Rectal smooth muscle tissue (tissue), 1 donor: ENCODE results near the gene SRSF3.
A peak's percentile ranks its signal among the peaks of the same experiment; 100 is the strongest.
"Not testable (repeated sequence)": the region's sequence is repeated elsewhere in the genome, so short reads cannot be mapped to it uniquely, and the experiment has no call there.

Experiments used
- H3K27ac ChIP-seq: one replicate; pipeline ENCODE4 v1.7.0; 2013; ENCODE audit warnings: low read depth, low read length, inconsistent platforms
- H3K27me3 ChIP-seq: one replicate; pipeline ENCODE4 v1.7.0; 2013; ENCODE audit warnings: low read length; ENCODE audit not compliant: control insufficient read depth, insufficient read depth
- H3K36me3 ChIP-seq: one replicate; pipeline ENCODE4 v1.7.0; 2013; ENCODE audit warnings: low read length; ENCODE audit not compliant: control insufficient read depth, insufficient read depth
- H3K4me1 ChIP-seq: one replicate; pipeline ENCODE4 v1.7.0; 2013; ENCODE audit warnings: low read length; ENCODE audit not compliant: control insufficient read depth, insufficient read depth
- H3K4me3 ChIP-seq: one replicate; pipeline ENCODE4 v1.7.0; 2013; ENCODE audit warnings: low read length
- H3K9ac ChIP-seq: one replicate; pipeline ENCODE4 v1.7.0; 2013; ENCODE audit warnings: low read length

SRSF3 gene

DNA sequence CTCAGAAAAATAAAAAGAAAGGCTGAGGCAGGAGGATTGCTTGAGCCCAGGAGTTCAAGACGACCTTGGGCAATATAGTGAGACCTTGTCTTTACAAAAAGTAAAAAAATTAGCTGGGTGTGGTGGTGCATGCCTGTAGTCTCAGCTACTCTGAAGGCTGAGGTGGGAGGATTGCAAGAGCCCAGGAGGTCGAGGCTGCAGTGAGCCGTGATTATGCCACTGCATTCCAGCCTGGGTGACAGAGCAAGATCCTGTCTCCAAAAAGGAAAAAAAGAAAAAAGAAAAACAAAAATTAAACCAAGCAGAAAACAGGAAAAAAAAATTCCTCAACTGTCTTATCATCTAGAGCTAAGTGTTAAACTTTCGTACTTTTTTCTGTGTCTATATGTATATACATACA, 12.4 kb upstream of the SRSF3 start:
- H3K4me3 ChIP-seq = no peak overlapping the region
- no peaks in the 10 kb centered on the region for H3K36me3 ChIP-seq
- no peak overlapping the region for H3K9ac ChIP-seq
- no peak overlapping the region for H3K27ac ChIP-seq
- peaks cover 10% of the 10 kb centered on the region for H3K4me1 ChIP-seq
- no peaks in the 10 kb centered on the region for H3K27me3 ChIP-seq

DNA sequence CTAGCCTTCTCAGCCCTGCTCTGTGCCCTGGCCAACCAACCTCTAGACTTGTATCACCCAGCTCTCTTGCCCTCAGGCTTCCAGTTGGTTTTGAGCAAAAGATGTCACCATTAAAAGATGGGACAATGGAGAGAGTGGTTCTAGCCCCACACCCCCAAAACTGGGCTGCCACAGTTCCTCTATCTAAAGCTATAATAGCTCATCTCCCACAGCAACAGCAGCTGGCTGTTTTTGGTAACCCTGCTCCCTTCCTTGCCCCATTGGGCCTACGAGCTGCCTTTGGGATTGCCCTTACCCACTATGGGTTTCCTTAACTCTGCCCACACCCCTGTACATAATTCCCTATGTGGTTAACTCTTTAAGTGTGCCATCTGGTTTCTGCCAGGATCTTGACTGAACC, 7.6 kb upstream of the SRSF3 start:
- Histone ChIP-seq H3K36me3 (no peaks in the 10 kb centered on the region), H3K27me3 (no peaks in the 10 kb centered on the region), H3K9ac (no peak overlapping the region), H3K4me3 (no peak overlapping the region), H3K4me1 (no peaks in the 10 kb centered on the region), H3K27ac (no peak overlapping the region)

DNA sequence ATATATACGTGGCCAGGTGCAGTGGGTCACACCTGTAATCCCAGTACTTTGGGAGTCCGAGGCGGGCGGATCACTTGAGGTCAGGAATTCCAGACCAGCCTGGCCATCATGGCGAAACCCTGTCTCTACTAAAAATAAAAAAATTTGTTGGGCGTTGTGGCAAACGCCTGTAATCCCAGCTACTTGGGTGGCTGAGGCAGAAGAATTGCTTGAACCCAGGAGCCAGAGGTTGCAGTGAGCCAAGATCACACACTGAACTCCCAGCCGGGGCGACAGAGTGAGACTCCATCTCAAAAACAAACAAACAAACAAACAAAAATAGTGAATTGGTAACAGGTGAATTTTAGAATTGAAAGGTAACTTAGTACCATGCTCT, 5.1 kb upstream of the SRSF3 start:
- not testable (repeated sequence) for H3K9ac ChIP-seq, H3K4me3 ChIP-seq, H3K27me3 ChIP-seq, H3K36me3 ChIP-seq, H3K27ac ChIP-seq, H3K4me1 ChIP-seq

DNA sequence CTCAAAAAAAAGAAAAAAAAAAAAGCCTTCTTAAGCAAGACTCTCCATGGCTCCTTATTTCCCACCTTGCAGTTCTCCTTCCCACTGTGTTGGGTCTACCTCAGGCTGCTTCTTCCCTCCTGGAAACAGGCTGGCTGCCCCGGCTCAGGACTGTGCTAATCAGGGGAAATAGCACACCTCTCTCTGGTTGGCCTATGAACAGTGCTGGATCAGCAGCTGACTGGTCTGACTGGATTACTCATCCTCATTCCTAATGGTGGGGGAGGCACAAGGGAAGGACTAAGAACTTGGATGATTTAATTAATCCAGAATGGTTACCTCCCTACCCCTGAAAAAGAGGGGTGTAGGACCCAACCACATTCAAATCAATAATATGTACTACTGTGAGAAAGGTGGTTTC, 3.9 kb upstream of the SRSF3 start:
- H3K27me3 ChIP-seq = no peaks in the 10 kb centered on the region
- no peaks in the 10 kb centered on the region for H3K36me3 ChIP-seq
- no peak overlapping the region for H3K27ac ChIP-seq
- no peak overlapping the region for H3K4me3 ChIP-seq
- no peak overlapping the region for H3K9ac ChIP-seq
- H3K4me1 ChIP-seq = peaks cover 5% of the 10 kb centered on the region

DNA sequence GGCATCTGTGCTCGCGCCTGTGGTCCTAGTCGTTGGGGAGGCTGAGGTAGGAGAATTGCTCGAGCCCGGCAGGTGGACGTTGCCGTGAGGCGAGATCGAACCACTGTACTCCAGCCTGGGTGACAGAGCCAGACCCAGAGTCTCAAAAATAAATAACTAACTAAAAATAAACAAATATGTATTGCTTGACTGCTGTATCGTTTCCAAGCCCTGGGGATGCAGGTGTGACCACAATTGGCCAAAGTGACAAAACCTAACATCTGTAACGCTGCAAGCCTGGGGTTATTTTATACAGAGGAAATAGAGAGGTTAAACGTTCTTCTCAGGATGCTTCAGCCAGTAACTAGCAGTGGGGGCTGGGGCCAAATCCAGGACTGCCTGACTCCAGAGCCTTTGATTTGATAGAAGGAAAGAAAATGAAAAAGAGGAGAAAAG, 1.9 kb upstream of the SRSF3 start:
- H3K36me3 ChIP-seq = peaks cover 10% of the 10 kb centered on the region
- H3K9ac ChIP-seq = no peak overlapping the region
- H3K4me1 ChIP-seq = peaks cover 9% of the 10 kb centered on the region
- H3K27me3 ChIP-seq = no peaks in the 10 kb centered on the region
- no peak overlapping the region for H3K4me3 ChIP-seq
- H3K27ac ChIP-seq = no peak overlapping the region

DNA sequence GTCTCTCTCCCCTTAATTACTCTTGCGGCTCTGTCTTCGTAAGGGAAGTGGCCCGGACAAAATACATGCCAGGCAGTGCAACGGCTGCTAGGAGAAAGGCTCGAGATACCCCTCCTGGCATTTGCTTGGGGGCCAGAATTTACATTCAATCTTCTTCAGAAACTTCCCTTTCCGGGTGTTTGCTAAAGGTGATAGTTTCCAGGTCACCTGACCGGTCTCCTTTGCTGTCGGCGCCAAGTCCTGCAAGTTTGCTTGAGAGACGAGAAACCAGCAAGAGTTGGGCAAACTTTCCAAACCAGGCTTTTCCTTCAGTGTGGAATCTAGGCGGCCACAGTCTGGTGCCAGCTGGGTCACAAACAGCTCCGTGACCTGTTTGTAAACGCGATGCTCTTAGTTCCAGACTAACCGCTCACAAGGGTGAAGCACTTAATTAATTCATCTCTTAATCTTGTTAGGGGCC, 563 bp upstream of the SRSF3 start:
- Histone ChIP-seq H3K36me3 (peaks cover 21% of the 10 kb centered on the region), H3K27ac (peak overlapping the region; percentile 99), H3K9ac (peak overlapping the region; percentile 93), H3K4me1 (peaks cover 21% of the 10 kb centered on the region), H3K27me3 (no peaks in the 10 kb centered on the region), H3K4me3 (peak overlapping the region; percentile 78)

DNA sequence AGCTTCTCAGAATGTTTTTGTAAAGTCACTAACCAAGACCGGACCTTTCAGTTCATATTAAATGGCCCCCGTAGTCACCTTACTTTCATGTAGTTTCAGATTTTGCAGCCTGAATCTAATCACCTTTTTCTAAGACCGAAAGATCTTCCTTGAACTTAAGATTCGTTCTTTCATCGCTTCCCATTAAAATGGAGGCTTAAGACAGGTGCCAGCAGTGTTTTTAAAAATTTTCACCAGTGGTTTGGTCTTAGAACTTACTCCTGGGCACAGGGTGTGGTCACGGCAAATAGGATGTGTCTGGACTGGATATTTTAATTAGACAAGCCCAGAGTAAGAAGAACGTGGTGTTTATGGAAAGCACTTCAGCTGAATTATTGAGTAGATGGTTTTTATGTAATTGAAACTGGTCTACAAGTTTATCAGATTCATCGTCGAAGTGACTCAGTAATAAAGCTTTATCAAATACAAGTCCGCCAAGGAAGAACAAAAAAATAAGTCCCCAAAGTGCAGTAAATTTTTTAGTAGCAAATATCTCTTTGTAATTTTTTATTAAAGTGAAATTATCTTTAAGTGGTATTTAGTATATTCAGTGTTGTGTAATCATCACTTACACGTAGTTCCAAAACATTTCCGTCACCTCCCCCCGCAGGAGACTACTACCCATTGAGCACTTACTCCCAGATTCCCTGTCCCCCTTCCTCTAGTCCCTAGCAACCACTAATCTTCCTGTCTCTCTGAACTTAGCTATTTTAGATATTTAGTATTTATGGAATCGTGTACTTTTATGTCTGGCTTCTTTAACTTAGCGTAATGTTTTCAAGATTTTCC, 868 bp downstream of the SRSF3 start:
- peaks cover 34% of the 10 kb centered on the region for H3K36me3 ChIP-seq
- peak overlapping the region; percentile 94 for H3K4me3 ChIP-seq
- H3K4me1 ChIP-seq = peaks cover 33% of the 10 kb centered on the region
- no peaks in the 10 kb centered on the region for H3K27me3 ChIP-seq
- peak overlapping the region; percentile 99 for H3K27ac ChIP-seq
- H3K9ac ChIP-seq = peak overlapping the region; percentile 97

DNA sequence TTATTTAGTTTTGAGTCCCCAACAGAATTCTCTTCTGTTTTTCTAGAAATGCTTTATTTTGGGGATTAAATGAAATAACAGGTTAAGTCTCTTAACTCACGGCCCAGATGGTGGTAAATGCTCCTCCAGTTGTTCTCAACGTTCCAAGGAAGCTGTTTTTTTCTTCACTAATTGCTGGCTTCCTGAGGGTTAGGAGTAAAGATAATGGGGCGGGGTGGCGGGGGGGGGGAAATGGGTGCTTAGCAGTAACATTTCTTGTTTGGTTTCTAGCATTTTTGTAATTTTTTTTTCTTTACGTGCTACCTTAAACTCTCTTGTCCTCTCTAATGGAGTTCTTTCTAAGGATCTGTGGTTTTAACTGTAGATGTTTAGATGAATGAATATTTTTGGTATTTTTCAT, 2.2 kb downstream of the SRSF3 start:
- Histone ChIP-seq H3K4me1 (peaks cover 37% of the 10 kb centered on the region), H3K27ac (peak overlapping the region; percentile 99), H3K4me3 (peak overlapping the region; percentile 94), H3K36me3 (peaks cover 46% of the 10 kb centered on the region), H3K27me3 (no peaks in the 10 kb centered on the region), H3K9ac (no peak overlapping the region)

DNA sequence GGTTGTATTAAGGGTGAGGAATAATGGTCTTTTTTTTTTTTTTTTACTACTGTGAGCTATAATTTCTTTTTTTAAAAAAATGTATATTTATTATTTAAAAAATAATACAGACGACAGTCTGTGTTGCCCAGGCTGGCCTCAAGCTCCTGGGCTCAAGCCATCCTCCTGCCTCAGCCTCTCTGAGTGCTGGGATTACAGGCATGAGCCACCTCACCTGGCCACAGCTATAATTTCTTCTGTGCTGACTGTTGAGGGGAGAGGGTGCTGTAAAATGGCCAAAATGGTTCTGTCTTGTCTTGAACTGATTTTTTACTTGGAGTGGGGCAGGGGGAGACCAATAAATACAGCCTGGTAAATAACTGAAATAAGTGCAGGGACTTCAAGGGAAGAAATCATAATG, 3.6 kb downstream of the SRSF3 start:
- Histone ChIP-seq H3K9ac (no peak overlapping the region), H3K4me1 (peaks cover 38% of the 10 kb centered on the region), H3K27ac (peak overlapping the region; percentile 15), H3K27me3 (no peaks in the 10 kb centered on the region), H3K4me3 (peak overlapping the region; percentile 49), H3K36me3 (peaks cover 47% of the 10 kb centered on the region)

DNA sequence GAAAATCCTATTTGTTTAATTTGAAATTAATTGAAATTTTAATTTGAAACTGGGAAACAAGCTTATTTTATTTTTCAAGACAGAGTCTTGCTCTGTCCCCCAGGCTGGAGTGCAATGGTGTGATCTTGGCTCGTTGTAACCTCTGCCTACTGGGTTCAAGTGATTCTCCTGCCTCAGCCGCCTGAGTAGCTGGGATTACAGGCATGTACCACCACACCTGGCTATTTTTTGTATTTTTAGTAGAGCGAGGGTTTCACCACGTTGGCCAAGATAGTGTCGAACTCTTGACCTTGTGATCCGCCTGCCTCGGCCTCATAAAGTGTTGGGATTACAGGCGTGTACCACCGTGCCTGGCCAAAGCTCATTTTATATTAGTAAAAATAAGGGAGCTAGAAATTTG, 4.2 kb downstream of the SRSF3 start:
- Histone ChIP-seq H3K27ac (peak overlapping the region; percentile 16), H3K36me3 (peaks cover 48% of the 10 kb centered on the region)

DNA sequence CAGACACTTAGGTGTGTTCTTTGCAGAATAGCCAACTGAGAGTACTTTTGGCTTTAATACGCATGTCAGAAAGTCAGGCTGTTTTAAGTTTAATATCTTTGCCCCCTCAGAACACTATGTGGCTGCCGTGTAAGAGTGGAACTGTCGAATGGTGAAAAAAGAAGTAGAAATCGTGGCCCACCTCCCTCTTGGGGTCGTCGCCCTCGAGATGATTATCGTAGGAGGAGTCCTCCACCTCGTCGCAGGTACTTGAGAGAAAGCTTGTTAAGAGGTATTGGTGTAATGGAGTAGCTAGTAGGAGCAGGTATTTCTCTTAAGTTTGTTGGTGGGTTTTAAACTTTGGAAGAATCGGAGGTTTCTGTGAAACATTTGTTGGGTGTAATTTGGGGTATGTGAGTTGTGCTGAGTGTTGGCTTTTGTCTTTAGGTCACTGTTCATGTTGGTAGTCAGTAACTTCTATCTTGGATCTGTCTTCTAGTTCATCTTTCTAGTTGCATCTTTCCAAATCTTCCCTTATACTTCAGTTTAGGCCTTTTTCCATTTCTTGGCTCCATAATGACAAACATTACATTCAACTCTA, 4.7 kb downstream of the SRSF3 start:
- peak overlapping the region; percentile 49 for H3K4me3 ChIP-seq
- peaks cover 41% of the 10 kb centered on the region for H3K4me1 ChIP-seq
- peaks cover 53% of the 10 kb centered on the region for H3K36me3 ChIP-seq
- no peak overlapping the region for H3K9ac ChIP-seq
- peak overlapping the region; percentile 16 for H3K27ac ChIP-seq
- H3K27me3 ChIP-seq = no peaks in the 10 kb centered on the region

More for the DNA sequence above, 4.2 kb downstream of the SRSF3 start:
- Histone ChIP-seq H3K4me1 (peaks cover 41% of the 10 kb centered on the region), H3K9ac (no peak overlapping the region), H3K27me3 (no peaks in the 10 kb centered on the region), H3K4me3 (peak overlapping the region; percentile 49)

DNA sequence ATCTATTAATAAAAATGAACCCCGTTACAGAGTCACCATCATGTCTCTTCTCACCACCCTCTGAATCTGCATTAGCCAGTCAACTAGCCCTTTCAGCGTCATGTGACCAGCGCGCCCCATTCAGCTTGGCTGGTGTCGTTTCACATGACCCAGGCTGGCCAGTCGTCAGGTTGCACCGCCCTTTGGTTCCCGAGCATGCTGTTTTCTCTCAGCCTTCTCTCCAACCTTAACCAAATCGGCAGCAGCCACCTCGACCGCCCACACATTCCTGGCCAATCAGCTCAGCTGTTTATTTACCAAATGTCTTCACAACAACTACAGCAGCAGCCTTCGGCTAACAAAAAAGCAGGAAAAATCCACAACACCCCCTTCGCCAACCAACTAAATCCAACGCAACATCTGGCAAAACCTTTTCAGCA, 5.6 kb downstream of the SRSF3 start:
- Histone ChIP-seq H3K36me3 (peaks cover 60% of the 10 kb centered on the region), H3K9ac (no peak overlapping the region), H3K27me3 (no peaks in the 10 kb centered on the region), H3K4me3 (peak overlapping the region; percentile 17), H3K4me1 (peaks cover 44% of the 10 kb centered on the region), H3K27ac (no peak overlapping the region)
